Measurements from ENCODE around the gene MPRIP.
A peak's percentile ranks its signal among the peaks of the same experiment; 100 is the strongest.
"Not testable (repeated sequence)": the region's sequence is repeated elsewhere in the genome, so short reads cannot be mapped to it uniquely, and the experiment has no call there.

MPRIP gene

GRCh38 chr17:17180741-17181525 is 138.7 kb downstream of the MPRIP start:
- no peak for DNase-seq

GRCh38 chr17:17181666-17182597 is 139.7 kb downstream of the MPRIP start:
- no peak for DNase-seq

DNA sequence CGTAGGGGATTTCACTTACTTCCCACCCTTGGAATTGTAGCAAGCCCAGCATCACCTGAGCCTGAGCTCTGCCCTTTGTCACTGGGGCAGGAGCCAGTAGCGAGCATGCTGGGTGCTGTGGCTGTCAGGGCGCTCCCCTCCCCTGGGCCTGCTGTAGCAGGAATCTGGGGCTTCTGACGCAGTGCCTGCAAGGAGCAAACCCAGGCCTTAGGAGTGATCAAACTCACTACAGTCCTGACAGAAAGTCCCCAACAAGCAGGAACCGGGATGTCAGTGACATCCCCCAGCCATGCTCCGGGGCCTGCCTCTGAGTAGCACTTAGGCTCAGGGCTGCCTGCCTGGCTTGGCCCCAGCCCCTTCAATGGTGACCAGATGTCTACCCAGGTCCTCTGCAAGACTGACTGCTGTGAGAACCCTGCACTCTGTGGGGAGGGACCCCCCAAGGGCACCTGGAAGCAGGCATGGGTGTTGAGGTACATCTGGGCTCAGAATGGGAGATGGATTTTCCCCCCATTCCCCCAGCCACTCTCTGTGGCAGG is 140.4 kb downstream of the MPRIP start:
- DNase-seq: no peak

DNA sequence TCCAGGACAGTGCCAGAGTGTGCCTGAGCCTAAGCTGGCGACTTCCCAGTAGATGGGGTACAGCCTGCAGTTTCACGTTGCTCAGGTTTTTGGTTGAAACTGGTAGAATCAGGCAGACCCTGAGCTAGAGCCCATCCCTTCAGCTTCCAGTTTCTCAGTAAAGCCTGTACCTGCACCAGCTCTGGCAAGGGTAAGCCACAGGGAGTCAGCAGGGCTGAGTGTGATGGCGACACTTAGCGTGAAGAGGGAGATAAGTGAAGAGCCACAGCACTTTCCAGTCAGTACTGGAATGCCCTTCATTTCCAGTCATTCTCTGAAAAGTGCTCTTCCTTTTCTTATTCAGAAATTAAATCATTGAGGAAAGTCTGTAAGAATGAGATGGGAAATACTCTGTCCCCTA is 141.5 kb downstream of the MPRIP start:
- no peak for DNase-seq

DNA sequence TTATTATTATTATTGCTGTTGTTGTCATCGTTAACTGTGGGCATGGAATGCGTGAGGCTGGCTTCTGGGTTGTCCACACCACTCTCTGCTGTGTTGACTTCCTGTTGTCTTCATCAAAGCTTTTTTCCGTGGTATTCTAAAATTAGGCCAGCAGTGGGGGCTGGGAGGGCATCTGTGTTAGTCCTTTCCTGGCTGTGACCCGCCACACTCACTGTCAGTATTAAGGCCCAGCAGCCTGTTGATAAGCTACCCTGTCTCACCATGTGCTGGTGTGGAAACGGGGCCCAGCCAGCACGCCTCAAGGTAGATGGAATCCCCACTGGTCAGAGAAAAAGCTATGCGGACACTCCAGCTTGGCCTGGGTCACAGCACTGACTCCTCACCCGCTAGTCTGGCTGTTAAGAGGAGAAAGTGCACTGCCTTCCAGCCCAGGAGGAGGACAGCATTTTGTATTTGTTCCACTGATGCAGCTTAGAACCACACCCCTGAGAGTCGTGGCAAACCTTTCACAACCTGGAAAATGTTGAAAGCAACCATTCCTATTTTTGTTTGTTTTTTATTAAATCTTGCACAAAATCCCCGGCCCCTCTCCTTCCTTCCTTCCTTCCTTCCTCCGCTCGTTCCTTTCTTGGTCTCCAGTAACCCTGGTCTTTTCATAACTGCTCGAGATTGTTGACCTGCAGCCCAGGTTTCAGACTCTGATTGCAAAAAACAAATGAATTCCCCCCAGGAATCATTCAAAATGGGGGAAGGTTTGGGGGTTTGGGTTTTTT is 142.9 kb downstream of the MPRIP start:
- DNase-seq: not testable (repeated sequence)

DNA sequence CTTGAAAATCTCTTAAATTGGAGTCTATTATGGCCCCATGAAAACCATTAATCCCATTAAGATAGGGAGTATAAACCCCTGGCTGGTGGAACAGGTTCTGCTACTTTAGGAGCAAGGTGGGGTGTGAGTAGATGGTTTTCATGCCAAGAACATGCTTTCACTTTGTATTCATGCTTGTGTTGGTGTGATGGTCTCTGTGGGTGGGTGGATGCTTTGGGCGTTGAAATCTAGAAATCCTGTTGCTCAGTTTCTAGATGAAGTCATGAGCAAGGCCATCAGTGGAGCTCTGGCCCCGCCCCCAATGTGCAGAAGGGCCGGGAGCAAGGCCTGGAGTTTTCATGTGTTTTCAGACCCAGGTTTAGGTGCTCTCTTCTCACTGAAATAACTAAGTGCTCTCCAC is 143.8 kb downstream of the MPRIP start:
- DNase-seq: no peak

GRCh38 chr17:17186551-17187505 is 144.6 kb downstream of the MPRIP start:
- no peak for DNase-seq

- no peak for DNase-seq
These were observed 146.3 kb downstream of the MPRIP start for GRCh38 chr17:17188586-17188985.

DNA sequence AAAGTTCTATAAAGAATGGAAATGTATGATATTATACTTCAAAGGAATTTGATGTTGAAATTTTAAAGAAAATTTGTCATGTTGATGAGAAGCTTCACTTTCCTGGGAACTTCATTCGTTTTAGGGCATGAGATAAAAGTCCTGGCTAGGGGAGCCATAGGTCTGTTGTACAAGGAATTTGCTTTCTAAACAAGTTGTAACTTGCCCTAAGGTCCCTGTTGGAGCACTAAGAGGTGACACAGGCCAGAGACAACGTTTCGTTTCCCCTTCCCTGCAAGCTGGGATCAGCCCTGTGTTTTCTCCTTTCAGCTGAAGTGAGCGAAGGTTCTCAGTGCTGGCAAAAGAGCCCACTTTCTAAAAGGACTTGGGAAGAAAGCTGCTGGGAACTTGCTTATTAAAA is 147.3 kb downstream of the MPRIP start:
- no peak for DNase-seq

DNA sequence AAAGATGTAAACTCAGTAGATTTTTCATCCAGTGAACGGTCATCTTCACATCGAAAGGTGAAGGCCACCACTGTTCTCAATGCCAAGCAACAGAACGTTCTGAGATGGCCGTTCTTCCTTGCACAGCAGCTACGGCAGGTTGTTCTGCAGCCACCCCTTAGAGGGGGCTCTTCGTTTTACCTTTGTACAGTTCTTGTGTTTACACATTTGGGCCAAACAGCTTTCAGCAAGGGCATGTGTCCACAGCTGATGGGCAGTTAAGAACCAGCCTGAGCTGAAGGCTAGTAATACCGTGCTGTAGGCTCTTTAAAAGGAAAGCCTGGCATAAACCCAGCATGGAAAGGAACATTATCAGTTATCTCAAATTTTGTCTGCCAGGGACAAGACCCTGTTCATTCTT is 147.9 kb downstream of the MPRIP start:
- DNase-seq: no peak

- DNase-seq: no peak
These were observed 149.1 kb downstream of the MPRIP start for GRCh38 chr17:17191346-17191792.

DNA sequence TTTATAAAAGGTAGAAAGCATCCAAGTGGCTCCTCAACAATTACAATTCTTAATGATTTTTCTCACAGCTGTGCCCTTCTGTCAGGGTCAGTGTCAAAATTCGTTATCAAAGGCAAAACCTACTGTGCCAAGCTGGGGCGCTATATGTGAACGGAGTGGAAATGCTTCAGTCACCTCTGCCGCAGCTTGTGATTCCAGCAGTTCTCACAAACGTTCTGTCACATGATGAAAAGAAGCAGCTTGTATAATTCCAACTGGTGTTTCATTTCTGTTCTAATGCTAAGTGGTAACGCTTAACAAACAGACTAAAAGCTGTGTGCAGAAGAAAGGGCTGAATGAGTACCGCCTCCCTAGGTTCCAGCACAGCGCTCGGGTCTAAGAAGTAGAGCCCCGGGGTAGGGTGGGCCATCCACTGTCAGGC is 149.7 kb downstream of the MPRIP start:
- DNase-seq: peak in 2 of 51 donors; percentile 10 to 31

DNA sequence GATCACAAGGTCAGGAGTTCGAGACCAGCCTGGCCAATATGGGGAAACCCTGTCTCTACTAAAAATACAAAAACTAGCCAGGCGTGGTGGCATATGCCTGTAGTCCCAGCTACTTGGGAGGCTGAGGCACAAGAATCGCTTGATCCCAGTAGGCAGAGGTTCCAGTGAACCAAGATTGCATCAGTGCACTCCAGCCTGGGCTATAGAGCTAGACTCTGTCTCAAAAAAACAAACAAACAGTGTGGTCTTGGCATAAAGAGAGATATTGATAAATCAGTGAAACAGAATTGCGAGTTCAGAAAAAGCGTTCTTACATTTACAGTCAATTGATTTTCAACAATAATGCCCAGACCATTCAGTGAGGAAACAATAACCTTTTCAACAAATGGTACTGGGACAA is 153.2 kb downstream of the MPRIP start:
- DNase-seq: not testable (repeated sequence)

DNA sequence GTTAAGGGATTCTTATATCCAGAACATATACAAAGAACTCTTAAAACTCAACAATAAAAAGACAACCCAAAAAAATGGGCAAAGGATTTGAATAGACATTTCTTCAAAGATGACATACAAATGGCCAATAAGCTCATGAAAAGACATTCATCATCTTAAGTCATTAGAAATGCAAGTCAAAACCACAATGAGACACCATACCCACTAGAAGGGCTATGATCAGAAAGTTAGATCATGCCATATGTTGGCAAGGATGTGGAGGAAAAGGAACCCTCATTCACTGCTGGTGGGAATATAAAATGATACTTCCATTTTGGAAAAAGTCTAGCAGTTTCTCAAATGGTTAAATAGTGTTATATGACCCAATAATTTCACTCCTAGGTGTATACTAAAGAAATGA is 154.5 kb downstream of the MPRIP start:
- no peak for DNase-seq

DNA sequence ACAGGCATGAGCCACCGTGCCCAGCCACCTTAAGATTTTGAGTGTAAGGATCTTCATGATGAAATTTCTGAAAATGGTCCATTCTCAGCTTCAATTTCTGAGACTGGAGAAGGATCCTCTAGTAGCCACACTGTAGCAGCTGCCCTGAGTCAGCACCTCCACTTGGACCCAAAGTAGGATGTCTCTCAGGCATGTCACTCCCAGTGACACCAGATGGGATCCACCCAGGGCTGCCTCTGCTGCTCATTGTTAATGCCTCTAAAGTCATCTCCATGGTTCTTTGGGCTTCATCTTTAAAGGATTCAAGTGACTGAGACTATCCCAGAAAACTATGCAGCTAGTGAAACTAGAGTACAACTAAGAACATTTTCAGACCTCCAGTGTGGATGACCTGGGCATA is 156.0 kb downstream of the MPRIP start:
- no peak for DNase-seq

GRCh38 chr17:17200311-17200710 is 158.1 kb downstream of the MPRIP start:
- no peak for DNase-seq

DNA sequence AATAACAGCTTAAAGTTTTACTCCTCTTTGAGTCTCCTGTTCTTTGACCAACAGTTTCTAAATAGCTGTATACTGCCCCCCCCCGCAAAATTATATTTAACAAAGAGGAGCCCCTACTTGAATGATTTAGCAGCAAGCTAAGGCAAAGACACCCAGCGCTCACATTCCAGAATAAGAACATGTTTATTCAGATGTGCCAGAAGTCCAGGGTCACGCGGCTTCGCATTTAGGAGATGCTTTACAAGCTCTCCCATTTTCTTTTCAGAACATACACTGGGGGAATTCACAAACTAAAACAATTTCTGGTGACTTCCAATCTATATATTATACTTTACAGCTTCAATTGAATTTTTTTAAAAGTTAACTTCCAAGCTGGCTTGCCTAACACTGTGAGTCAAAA is 158.6 kb downstream of the MPRIP start:
- DNase-seq: no peak

- no peak for DNase-seq
These were observed 159.0 kb downstream of the MPRIP start for GRCh38 chr17:17201271-17201670.

DNA sequence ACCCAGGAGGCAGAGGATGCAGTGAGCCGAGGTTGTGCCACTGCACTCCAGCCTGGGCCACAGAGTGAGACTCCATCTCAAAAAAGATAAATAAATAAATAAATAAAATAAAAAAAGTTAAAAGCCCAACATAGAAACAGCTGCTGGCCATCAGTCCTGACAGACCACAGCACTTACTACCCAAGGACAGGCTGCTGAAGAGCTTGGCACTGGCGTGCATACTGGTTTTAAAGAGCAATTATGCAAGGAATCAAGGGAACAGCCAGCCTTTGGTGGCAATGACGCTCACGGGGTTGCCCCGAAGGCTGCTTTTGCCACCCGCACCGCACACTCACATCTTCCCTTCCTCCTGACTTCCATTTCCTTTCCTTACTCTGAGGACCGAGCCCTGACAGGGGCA is 159.7 kb downstream of the MPRIP start:
- DNase-seq: peak in 1 of 51 donors; percentile 9

- DNase-seq: no peak
These were observed 161.0 kb downstream of the MPRIP start for GRCh38 chr17:17203173-17203730.

Measured in hypothalamus (tissue), 51 donors.